ENCODE results near the gene PTMA. TPM values are rescaled to one million over a fixed set of nuclear protein-coding genes. Genes with fewer than 3 reads are reported as not detected.

PTMA gene
- total RNA-seq, 1 experiment from 2014 or later, result 2,130 TPM

DNA sequence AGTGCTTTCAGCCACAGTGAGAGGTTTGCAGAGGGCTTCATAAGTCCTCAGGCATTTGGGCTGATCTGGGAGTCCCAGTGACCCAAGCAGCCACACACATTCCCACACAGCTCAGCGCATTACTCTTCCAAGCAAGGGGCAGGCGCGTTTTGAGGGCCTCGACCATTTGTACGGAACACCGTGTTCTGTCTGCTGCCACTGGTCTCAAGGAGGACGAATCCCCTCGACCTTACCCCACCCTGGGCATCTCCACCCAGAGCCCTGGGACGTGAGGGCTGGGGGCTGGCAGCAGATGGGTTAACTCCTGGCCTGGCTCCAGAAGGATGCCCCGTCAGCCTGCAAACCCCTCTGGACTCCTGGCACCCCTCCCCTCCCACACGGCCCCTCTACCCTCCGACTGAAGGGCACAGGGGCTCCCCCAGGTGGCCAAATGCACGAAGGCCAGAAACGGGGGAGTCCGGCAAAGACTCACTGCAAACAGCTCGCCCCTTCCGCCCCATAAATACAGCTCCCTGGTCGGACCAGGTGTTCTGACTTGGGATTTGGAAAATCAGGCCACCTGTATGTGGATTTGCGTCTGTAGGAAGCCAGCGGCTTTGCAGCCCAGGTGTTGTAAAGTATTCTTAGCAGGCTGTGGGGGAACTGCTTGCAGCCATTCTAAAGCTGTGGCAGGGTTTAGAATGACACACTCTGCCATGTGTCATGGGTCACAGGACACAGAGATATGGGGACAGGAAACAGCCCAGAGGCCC lies 33.6 kb upstream of the PTMA start:
- peak; percentile 57 for DNase-seq (ENCODE audit: low read depth)

DNA sequence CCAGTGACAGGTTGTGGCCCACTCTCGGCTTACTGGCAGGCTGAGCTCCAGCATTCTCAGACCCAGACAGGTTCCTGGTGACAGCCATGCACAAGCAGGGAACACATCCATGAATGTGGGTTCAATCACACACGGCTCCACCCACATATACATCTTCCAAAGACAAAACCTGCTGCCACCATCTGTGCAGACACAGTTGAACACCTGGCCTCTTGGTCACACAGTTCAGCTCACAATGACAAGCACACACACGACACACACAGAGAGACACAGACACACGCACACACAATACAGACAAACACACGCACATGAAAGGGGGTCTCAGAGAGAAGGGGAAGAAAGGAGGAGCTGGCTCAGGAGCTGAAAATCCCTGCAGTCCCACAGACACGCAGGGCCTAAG lies 32.1 kb upstream of the PTMA start:
- DNase-seq (ENCODE audit: low read depth), result no peak

DNA sequence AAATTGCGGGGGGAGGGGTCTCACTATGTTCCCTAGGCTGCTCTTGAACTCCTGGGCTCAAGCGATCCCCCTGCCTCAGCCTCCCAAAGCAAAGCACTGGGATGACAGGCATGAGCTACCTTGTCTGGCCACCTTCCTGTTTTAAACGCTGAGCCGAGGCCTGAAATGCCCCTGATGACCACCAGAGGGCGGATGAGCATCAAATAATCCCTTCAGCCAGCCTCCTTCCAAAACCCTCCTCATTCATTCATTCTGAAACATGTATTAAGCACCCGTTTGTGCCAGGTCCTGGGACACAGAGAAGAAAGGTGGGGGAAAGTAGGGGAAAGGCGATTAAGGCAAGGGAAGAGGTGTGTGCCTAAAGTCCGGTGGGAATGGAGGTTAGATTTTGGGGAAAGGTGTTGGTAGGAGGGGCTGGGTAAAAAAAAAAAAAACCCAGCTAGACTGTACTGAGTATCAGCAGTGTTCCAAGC lies 30.7 kb upstream of the PTMA start:
- DNase-seq (ENCODE audit: low read depth), result peak; percentile 84

DNA sequence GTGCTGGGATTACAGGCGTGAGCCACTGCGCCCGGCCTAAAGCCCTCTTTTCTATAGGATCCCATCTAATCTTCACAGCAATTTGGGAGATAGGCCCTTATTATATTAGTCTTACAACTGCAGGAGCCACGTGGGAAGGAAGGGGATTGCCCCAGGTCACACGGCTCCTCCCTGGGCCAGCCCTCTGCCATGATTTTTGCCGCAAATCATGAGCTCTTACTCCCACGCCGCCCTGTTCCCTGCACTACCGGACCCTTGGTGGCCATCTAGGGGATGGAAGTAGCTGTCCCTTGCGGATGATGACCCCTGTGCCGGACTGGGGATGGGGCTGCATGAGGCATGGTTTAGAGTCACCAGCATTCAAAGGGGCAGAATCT lies 28.4 kb upstream of the PTMA start:
- no peak for DNase-seq (ENCODE audit: low read depth)

DNA sequence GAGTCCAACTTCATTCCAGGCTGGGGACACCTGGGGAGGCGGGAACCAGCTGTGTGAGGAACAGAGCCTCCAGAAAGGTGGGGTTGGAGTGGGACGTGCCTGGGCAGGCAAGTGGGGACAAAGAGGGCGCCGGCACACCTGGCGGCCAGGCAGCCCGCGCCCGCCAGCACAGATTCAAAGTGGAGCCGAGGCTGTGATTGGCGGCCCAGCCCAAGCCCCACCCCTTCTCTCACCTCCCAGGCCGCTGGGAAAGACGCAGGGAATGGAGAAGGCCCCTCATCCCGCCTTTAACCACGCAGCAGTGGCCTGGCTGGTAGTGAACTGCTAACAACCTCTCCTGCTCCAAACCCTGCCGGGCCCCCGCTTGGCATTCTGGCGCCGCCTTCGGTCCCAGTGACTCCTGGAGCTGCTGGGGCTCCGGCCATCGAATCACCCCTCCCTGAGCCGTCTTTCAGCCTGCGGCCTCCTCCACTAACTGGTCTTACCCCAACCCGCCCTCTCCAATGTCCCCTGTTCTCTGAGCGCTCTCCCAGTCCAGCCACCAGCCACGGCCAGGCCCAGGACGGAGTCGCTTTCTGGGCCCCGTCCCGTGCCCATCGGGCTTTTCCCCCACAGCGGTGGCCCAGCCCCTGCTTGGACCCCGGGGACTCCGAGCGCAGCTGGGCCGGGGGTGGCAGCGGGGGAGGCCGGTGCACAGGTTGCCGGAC lies 27.9 kb upstream of the PTMA start:
- DNase-seq (ENCODE audit: low read depth), result no peak

DNA sequence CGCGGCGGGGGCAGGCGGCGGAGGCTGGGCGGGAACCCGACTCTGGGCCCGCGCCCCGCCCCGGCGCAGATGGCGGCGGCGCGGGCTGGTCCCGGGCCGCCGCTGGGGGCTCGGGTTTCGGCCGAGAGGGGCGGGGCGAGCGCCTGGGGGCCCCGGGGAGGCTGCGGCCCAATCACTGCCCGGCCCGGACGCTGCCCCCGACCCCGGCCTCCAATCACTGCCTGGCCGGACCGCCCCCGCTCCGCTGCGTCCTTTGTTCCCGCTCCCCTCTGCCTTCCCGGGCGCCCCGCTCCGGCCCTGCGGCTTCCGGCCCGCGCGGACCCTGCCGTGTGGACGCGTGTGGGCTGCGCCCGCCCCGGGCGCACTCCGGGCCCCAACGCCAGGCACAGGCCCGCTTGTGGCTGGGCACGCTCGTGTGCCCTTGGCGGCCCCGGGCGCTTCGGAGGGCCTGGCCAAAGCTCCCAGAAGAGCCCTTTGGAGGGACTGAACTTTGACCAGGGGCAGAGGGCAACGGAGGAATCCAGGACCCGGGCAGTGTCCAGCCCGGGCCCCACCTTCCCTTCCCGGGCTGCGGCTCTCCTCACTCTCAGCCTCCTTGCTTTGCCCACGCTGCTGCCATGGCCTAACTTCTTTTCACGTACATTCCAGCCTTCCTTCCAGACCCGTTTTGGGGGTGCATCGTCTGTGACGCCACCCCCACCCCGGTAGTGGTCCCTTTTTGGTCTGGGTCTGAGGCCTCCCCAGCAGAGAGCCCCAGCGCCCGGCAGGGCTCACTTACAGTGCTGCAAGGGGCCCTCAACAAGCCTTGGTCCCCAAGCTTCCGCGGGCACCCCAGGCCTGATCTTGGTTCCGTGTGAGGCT lies 27.1 kb upstream of the PTMA start:
- DNase-seq (ENCODE audit: low read depth), result no peak

DNA sequence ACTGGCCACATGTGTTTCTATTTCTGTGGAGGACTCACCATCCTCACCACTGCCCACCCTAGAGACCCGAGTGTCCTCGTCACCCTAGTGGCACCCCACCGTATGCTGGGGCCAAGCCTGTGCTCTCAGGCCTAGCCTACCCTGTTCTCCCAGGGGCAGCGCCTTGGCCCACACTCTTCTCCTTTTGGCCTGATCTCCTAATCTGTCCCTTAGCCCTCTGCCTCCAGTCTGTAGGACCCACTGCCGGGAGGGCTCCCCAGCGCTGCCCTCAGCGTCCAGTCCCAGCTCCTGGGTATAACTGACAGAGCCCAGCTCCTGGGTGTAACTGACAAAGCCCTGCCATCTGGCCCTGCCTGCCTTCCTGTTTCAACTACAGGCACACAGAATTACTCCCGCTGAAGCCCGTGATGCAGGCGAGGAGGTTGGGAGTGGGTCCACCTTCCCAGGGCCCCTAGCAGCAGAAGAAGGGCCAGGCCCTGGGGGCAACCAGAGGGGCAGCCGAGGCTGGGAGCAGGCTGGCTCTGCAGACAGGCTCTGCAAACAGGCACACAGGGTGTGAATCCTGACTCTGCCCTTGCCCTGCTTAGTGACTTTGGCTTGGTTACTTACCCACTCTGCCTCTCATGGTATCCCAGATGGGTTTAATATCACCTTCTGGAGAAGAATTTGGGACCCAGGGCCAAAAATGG lies 25.6 kb upstream of the PTMA start:
- no peak for DNase-seq (ENCODE audit: low read depth)

DNA sequence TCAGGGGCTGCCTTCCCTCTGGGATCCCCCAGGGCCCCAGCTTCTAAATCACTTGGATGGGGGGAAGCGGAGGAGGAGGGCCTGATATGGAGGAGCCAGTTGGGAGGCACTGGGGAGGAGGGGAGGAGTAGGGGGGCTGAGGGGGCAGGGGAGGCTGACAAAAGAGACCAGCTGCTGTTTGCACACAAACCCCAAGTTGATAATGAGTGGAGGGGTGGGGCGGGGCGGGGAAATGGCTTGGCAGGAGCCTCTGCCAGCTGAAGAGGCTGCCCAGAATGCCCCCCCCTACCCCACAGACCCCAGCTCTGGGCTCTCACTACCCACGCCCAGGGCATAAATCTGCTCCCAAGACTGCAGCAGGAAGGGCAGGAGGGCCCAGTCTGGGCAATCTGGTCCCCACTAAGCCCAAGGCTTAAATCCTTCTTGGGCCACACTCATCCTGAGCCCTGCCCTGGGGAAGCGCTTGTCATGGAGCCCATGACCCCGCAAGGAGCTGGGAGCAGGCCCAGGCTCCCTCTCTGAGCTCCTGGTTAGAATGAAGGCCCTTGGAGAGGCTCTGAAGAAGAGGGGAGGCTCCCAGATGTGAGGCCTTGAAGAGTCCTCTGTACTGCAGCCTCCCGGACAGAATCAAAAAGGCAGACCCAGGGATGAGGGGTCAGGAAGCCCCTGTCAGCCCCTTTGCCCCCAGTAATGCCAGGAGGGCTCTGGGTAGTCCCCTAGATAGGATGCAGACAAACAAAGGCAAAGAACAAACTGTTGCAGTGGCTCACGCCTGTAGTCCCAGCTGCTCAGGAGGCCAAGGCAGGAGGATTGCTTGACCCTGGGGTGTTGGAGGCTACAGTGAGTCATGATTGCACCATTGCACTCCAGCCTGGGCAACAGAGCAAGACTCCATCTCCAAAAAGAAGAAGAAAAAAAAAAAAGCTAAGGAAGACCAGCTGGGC lies 24.8 kb upstream of the PTMA start:
- DNase-seq (ENCODE audit: low read depth), result no peak

DNA sequence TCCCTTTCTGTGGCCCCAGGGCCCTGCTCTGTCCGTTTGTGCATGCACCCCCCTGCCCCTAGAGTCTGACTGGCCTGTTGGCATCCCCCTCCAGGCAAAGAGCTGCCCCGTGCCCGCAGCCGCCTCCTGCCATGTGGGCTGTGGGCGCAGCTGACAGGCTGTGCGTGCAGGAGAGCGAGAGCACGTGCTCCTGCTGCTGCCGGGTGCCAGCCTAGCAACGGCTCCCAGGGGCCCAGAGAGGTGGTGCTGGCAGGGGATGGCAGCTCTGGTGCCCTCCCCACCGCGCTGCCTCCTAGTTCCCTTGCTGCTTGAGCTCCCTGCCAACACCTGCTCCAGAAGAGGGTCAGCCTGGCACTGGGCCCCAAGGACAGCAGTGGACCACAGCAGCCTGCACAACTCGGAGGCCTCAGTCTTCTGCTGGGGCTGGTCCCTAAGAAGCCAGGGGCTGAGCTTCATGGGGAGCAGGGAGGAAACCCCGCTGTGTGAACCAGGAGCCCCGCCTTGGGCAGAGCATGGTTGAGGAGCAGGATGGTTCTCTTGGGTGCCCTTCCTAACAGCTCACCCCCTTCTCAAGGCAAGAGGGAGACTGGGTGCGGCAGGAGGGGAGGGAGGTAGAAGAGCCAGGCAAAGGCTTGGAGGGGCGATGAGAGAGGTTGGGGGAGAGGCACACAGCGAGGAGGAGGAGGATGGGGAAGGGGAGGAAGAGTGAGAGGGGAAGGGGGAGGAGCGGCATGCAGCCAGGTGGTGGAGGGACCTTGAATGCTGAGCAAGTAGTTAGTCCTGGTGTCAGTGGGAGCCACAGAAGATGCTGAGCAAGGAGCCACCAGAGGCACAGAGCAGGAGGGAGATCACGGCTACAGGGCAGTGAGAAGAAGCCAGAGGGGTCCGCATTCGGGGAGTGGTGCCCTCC lies 23.8 kb upstream of the PTMA start:
- no peak for DNase-seq (ENCODE audit: low read depth)

DNA sequence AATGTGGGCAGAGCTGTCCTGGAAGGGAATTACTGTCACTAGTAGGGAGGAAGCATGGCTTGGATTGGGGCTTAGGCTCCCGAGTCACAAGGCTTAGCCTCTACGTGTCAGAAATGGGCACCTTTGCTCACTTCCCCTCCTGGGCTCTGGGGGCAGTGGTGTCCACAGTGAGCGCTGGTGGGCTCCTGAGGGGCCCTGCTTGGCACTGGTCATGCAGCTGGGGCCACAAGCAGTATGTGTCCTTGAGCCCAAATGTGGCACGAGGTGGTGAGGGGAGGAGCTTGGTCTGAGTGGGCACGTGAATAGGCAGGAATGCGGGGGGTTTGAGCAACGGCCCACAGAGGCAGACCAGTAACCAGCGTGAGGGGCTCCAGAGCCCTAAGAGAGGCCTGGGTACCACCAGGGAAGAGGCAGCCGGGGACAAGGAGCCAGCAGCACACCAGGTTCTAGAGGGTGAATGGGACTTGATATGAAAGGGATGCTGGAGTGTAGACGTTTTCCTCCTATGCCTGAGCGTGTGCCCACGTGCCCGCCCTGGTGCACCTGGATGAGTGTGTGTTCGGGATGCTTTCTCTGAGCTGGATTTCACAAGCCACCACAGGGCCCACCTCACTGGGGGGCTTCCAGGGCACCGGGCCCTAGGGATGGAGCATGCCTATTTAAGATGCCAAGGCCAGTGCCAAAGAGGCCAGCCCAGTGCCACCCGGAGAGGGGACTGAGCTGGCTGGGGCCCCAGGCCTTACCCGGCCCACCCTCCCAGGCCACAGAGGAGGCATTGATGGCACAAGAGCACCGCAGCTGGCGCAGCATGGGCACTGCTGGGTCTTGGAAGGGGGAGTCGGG lies 22.8 kb upstream of the PTMA start:
- DNase-seq (ENCODE audit: low read depth), result no peak

DNA sequence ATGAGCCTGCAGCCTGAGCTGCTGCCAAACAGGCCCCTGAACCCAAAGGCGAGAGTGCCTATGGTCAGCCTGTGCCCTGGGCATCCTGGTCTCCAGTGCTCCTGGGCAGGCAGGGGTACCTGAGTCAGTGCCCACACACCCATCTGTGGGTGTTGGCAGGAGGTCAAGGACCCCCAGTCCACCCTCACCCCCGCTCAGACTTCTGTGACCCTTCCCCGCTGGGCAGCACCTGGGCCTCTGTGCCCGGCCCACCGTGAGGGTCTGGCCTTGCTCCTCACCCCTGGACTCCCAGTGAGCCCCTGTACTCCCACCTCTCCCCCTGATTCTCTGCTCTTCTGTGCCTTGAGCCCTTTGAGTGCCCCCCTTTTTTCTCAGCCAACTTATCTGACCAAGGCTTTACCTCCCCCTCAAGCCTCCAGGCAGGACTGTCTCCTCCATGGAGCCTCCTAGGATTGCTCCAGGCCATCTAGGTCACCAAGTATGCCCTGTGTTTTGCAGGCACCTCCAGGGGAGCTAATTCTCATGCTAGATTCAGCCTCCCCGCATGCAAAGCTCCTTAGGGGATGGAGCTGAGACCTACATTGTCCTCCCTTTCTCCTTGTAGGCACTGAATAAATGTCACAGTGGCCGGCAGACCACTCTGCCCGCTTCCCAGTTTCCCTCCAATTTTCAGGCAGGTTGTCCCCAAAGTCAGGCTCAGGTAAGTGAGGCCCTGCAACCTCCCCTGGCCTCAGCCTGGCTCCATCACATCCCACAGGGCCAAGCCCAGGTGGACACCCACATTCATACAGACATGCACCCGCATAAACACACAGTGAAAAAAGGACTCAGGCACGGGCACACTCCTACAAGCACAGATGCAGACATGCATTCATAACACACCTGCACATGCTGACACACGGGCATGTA lies 21.9 kb upstream of the PTMA start:
- no peak for DNase-seq (ENCODE audit: low read depth)

DNA sequence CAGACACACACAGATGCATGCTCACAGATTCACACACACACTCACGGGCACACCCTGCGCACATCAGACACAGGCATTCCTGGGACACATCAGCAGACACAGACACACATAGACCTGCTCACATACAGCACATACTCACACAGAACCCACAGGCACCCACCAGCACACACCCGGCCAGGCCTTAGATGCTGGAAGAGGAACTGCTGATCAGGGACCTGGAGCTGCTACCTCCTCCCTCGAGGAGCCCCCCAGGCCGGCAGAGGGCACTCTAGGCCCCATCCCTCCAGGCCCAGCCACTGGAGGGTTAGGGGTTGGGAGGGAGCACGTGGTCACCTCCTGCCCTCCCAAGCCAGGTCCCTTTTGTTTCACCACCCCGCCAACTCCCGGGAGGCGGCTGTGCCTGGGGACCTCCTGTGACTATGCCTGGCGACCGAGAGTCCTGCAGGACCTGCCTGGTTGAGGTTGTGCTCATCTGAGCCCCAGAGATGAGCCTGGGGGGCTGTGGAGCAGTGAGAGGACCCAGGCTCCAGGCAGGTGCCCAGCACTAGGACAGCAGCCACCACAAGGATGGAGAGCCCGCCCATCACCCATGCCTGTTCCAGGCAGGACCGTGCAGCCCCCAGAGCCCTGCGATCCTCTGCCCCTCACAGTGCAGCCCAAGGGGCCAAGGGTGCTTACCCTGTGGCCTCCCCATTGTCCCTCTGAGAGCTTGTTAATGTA lies 21.0 kb upstream of the PTMA start:
- DNase-seq (ENCODE audit: low read depth), result peak; percentile 67

DNA sequence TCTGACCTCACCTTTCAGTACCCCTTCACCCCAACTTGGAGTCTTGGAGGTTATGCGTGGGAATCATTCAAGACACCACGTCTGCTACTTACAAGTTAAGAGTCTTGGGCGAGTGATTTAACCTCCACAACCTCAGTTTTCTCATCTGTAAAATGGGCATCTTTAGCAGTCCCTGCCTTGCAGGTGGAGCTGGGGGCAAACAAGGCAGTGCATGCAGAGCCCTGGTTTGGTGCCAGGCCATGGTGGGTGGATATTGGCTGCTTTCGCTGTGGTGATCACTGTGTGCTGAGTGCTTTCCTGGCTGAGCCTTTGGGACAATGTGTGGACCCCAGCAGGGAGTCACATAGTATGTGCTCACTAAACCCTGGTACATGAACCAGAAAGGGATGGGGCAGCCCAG lies 20.4 kb upstream of the PTMA start:
- DNase-seq (ENCODE audit: low read depth), result no peak

DNA sequence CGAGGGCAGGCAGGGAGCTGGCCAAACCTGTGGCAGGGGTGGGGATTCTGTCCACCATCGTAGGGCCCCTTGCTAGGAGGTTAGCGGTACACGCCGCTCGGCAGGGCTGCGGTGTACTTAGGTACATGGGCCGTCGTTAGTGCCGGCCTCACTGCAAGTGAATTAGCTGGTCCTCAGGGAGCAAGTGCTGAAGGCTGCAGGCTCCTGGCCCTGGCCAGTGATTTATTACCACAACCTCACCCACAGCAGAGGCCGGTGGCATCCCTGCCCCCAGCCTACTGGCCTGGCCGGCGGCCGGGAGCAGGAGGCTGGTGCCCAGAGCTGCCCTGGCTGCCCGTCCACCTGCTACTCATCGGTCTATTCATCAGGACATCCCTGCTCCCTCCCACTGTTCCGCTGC lies 19.6 kb upstream of the PTMA start:
- DNase-seq (ENCODE audit: low read depth), result no peak

DNA sequence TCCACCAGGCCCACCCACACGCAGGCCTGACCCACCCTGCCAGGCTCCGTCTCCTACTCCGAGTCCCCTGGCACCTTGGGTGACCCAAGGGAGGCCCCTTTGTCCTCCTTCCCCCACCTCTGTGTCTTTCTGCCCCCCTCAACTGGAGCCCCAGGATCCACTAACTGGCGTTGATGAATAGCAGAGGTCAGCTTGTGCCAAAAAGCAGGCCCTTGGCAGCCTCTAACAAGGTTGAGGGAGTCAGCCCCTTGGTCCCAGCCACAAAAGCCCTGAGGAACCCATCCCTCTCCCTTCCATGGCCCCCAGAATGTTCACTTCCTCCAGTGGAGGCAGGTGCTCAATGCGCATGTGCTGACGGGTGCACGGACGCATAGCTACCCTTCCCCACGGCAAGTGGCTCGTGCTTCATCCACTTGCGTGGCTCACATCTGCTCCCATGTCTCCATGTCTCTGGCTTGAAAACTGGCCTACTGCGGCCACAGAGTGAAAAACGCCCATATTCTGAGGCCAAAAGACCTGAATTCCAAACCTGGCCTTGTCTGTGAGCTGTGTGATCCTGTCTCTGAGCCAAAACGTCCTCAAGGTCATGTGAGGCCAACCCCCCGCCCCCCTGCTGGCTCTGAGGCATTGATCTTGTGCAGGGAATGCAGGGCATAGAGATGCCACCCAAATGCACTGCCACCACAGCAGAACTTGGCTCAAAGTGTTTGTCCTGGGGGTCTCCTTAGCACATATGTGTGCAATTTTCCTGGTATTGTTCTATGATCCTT lies 19.0 kb upstream of the PTMA start:
- DNase-seq (ENCODE audit: low read depth), result no peak

Measured in HT1080 (cell line).